HepG2 (cell line): ENCODE results near the gene RNF17. TPM values are rescaled to one million over a fixed set of nuclear protein-coding genes. Genes with fewer than 3 reads are reported as not detected.

ENCODE experiments used
- ATAC-seq: fragments of 200-7000 bp; cut with Tn5 transposase; 3 replicates; pipeline ENCODE4 v1.9.1; 2020; ENCODE audit warnings: mild to moderate bottlenecking, moderate library complexity
- BruUV-seq: library from RNA; stranded (reverse); fragments of 400-500 nt; replicated peaks from 2 replicates; lab custom pipeline; 2021; lab: Mats Ljungman, UMichigan
- CTCF ChIA-PET: fragments of 300-600 bp; formaldehyde crosslinking; extraction: SDS; loops from one replicate; lab custom pipeline; 2021; ENCODE audit warnings: low total read pairs, inconsistent platforms, low intra/inter-chr PET ratio; lab: Yijun Ruan, JAX
- POLR2A ChIA-PET: fragments of 350-600 bp; sonication (Branson Sonifier 250); formaldehyde crosslinking; loops from one replicate; lab custom pipeline; 2020; ENCODE audit warnings: antibody characterized with exemption, inconsistent platforms; lab: Yijun Ruan, JAX
- DNase-seq: peaks from one replicate; pipeline ENCODE4 v3.0.0-alpha.2; 2015; ENCODE audit warnings: low spot score
- FAIRE-seq: peaks from 3 replicates; lab custom pipeline; 2011; peaks lifted over from hg19 to GRCh38; lab: Jason Lieb, UNC
- H2AFZ ChIP-seq: one replicate; pipeline ENCODE4 v1.6.1; 2011; ENCODE audit warnings: low read length, inconsistent platforms
- H3K27ac ChIP-seq: fragments of 300-600 bp; 3 replicates; pipeline ENCODE4 v1.8.0; 2011; ENCODE audit warnings: mixed run types, mild to moderate bottlenecking, mixed read lengths, low read length, inconsistent platforms; ENCODE audit not compliant: insufficient read depth; ENCODE audit errors: extremely low read length
- H3K27me3 ChIP-seq, 2 experiments: fragments of 200-600 bp in 1 of 2; 2 replicates in 1 of 2; 3 replicates in 1 of 2; pipeline versions ENCODE4 v1.6.0 to v1.8.0; 2011; ENCODE audit warnings: low read length in 2 of 2, mild to moderate bottlenecking in 2 of 2, moderate library complexity in 2 of 2, inconsistent platforms in 1 of 2; ENCODE audit not compliant: insufficient read depth in 2 of 2, control insufficient read depth in 1 of 2
- H3K36me3 ChIP-seq, 2 experiments: fragments of 200-600 bp in 1 of 2; replicated peaks in 1 of 2; 2 replicates in 1 of 2; 3 replicates in 1 of 2; pipeline versions ENCODE4 v1.5.1 to v1.8.0; 2011; ENCODE audit warnings: low read length in 2 of 2, inconsistent platforms in 1 of 2; ENCODE audit not compliant: insufficient read depth in 2 of 2, control insufficient read depth in 1 of 2
- H3K4me1 ChIP-seq: 2 replicates; pipeline ENCODE4 v1.5.1; 2012; ENCODE audit warnings: low read length, inconsistent platforms; ENCODE audit not compliant: insufficient read depth
- H3K4me2 ChIP-seq: 2 replicates; pipeline ENCODE4 v1.6.0; 2011; ENCODE audit warnings: low read depth, low read length, inconsistent platforms
- H3K4me3 ChIP-seq, 3 experiments: fragments of 200-600 bp in 1 of 3; sonication (generic), shearing (Covaris generic) in 1 of 3; replicated peaks in 1 of 3; 2 replicates each; pipeline ENCODE4 v1.5.1; 2011 to 2016; ENCODE audit warnings: low read length in 3 of 3, inconsistent platforms in 2 of 3, low read depth in 2 of 3, mild to moderate bottlenecking in 2 of 3, control low read depth in 1 of 3, mixed read lengths in 1 of 3; ENCODE audit not compliant: insufficient read depth in 1 of 3
- H3K79me2 ChIP-seq: one replicate; pipeline ENCODE4 v1.6.1; 2011; ENCODE audit warnings: low read length, inconsistent platforms; ENCODE audit not compliant: insufficient read depth
- H3K9ac ChIP-seq: 2 replicates; pipeline ENCODE4 v1.6.0; 2011; ENCODE audit warnings: mild to moderate bottlenecking, low read depth, low read length, inconsistent platforms; ENCODE audit not compliant: insufficient read depth
- H3K9me3 ChIP-seq: 2 replicates; pipeline ENCODE4 v1.5.1; 2012; ENCODE audit warnings: mild to moderate bottlenecking, low read length
- H4K20me1 ChIP-seq: 2 replicates; pipeline ENCODE4 v1.6.0; 2011; ENCODE audit warnings: inconsistent platforms, mild to moderate bottlenecking, low read length, moderate library complexity; ENCODE audit not compliant: insufficient read depth
- HNF1B ChIP-seq: sonication (generic); formaldehyde crosslinking; IDR thresholded peaks from 2 replicates; pipeline ENCODE4 v1.5.1; 2020; ENCODE audit warnings: mild to moderate bottlenecking, moderate library complexity, missing genetic modification reagents
- HNRNPUL1 ChIP-seq: fragments of 200-400 bp; formaldehyde crosslinking; IDR thresholded peaks from 2 replicates; pipeline ENCODE4 v1.6.1; 2017; ENCODE audit warnings: low read depth, mild to moderate bottlenecking, low read length, moderate library complexity
- KDM5A ChIP-seq: fragments of 200-600 bp; sonication (generic); IDR thresholded peaks from 2 replicates; pipeline ENCODE4 v1.7.0; 2018; ENCODE audit warnings: antibody characterized with exemption, mild to moderate bottlenecking, low read length, borderline replicate concordance
- NBN ChIP-seq: fragments of 450-650 bp; conservative IDR thresholded peaks from 2 replicates; pipeline ENCODE4 v1.6.1; 2017
- NCOA5 ChIP-seq: sonication (generic); formaldehyde crosslinking; IDR thresholded peaks from 2 replicates; pipeline ENCODE4 v1.4.0; 2020; ENCODE audit warnings: missing genetic modification reagents
- PLSCR1 ChIP-seq: sonication (generic); formaldehyde crosslinking; IDR thresholded peaks from 2 replicates; pipeline ENCODE4 v1.5.0; 2020; ENCODE audit warnings: missing genetic modification reagents, mild to moderate bottlenecking, borderline replicate concordance
- RXRA ChIP-seq: sonication (generic); formaldehyde crosslinking; IDR thresholded peaks from 2 replicates; pipeline ENCODE4 v1.5.1; 2020; ENCODE audit warnings: missing genetic modification reagents
- TIGD3 ChIP-seq: sonication (generic); formaldehyde crosslinking; IDR thresholded peaks from 2 replicates; pipeline ENCODE4 v1.5.1; 2020; ENCODE audit warnings: mild to moderate bottlenecking, missing genetic modification reagents, borderline replicate concordance
- ZFP90 ChIP-seq: sonication (generic); formaldehyde crosslinking; IDR thresholded peaks from 2 replicates; pipeline ENCODE4 v1.8.0; 2022; ENCODE audit warnings: missing genetic modification reagents, mild to moderate bottlenecking, inconsistent platforms, borderline replicate concordance
- ZNF207 ChIP-seq: fragments of 450-650 bp; IDR thresholded peaks from 2 replicates; pipeline ENCODE4 v1.6.1; 2016; ENCODE audit warnings: antibody characterized with exemption, borderline replicate concordance
- ZNF512B ChIP-seq: sonication (generic); formaldehyde crosslinking; IDR thresholded peaks from 2 replicates; pipeline ENCODE4 v1.5.1; 2020; ENCODE audit warnings: missing genetic modification reagents, mild to moderate bottlenecking, borderline replicate concordance
- ZNF564 ChIP-seq: sonication (generic); formaldehyde crosslinking; IDR thresholded peaks from 2 replicates; pipeline ENCODE4 v1.8.1; 2023; ENCODE audit warnings: mild to moderate bottlenecking, missing genetic modification reagents
- ZNF577 ChIP-seq: sonication (generic); formaldehyde crosslinking; IDR thresholded peaks from 2 replicates; pipeline ENCODE4 v1.4.0; 2020; ENCODE audit warnings: mild to moderate bottlenecking, low read depth, missing genetic modification reagents, borderline replicate concordance
- ZNF7 ChIP-seq: IDR thresholded peaks from 2 replicates; pipeline ENCODE4 v1.6.1; 2016; ENCODE audit warnings: missing biosample characterization, missing genetic modification reagents
- ZNF766 ChIP-seq: sonication (generic); formaldehyde crosslinking; IDR thresholded peaks from 2 replicates; pipeline ENCODE4 v1.5.0; 2020; ENCODE audit warnings: missing genetic modification reagents, borderline replicate concordance
- ZNF850 ChIP-seq: sonication (generic); formaldehyde crosslinking; conservative IDR thresholded peaks from 2 replicates; pipeline ENCODE4 v1.9.0; 2021; ENCODE audit warnings: mild to moderate bottlenecking, missing genetic modification reagents
- WGBS: methylation state at CpG from one replicate; pipeline ENCODE4 v1.1.6; 2017; ENCODE audit warnings: low lambda C conversion rate; 5-methylcytosine and 5-hydroxymethylcytosine counted together
- in situ Hi-C: cut with HindIII; loops from 2 replicates; pipeline ENCODE4 v1.10.0; 2017; ENCODE audit warnings: low pct_unique_long_range_greater_than_20kb; ENCODE audit not compliant: extremely low pct_ligation_motif_present
- intact Hi-C: fragments of 100-400 bp; cut with micrococcal nuclease; formaldehyde crosslinking; loops from one replicate; pipeline ENCODE4 v1.10.0; 2022; ENCODE audit not compliant: unreplicated experiment
- polyA plus RNA-seq, 8 experiments: library from polyadenylated mRNA; depleted of rRNA in 3 of 8; stranded (reverse) in 7 of 8; unstranded in 1 of 8; fragments of >200 nt; fragmentation: Illumina TruSeq in 4 of 8; extraction: Trizol in 4 of 8; gene quantifications; 2 replicates each; pipeline versions ENCODE4 v1.2.1 to v1.2.3, GENCODE V29; 2011 to 2016; ENCODE audit warnings: low read depth in 4 of 8, missing spikeins in 1 of 8, mixed read lengths in 1 of 8; ENCODE audit not compliant: insufficient read depth in 1 of 8
- total RNA-seq, 5 experiments: library from RNA; depleted of rRNA; stranded (reverse); fragments of >200 nt; fragmentation: Illumina TruSeq; extraction: Trizol; gene quantifications; 2 replicates each; pipeline ENCODE4 v1.2.3, GENCODE V29; 2016; ENCODE audit warnings: low read depth in 1 of 5
- TF ChIP-seq, protein P1 (sequence below): sonication (generic); formaldehyde crosslinking; IDR thresholded peaks from 2 replicates; pipeline ENCODE4 v1.5.0; 2020; ENCODE audit warnings: mild to moderate bottlenecking, low read depth, missing genetic modification reagents, borderline replicate concordance

The RNF17 gene
- total and polyA plus RNA-seq, 2 of the 13 experiments (the other 11 are each of a cell fraction or from before 2014, with no cell fraction given), result not detected

GRCh38 chr13:24877531-24877930, 113.6 kb downstream of the RNF17 start (continued):
- no peak for TF ChIP-seq ZNF207
- no peak for TF ChIP-seq NBN
- TF ChIP-seq RXRA (CRISPR knock-in tag), result no peak

GRCh38 chr13:24878340-24878739, 114.4 kb downstream of the RNF17 start:
- ATAC-seq (peak; percentile 38; the same call in 1 of the 3 replicates), DNase-seq (no peak), FAIRE-seq (no peak)
- Histone ChIP-seq H3K36me3 (0 out of 5 replicates have a peak, but pooled peaks cover 0 to 2% of the 10 kb centered on the region in 2 experiments), H3K4me1 (peaks cover 6% of the 10 kb centered on the region; the same call in 1 of the 2 replicates), H3K9me3 (no peaks in the 10 kb centered on the region), H3K27me3 (no peaks in the 10 kb centered on the region), H3K79me2 (no peaks in the 10 kb centered on the region), H4K20me1 (no peaks in the 10 kb centered on the region), H3K4me2 (no peak overlapping the region), H3K4me3 (no peak overlapping the region), H3K9ac (no peak overlapping the region), H2AFZ (no peak overlapping the region), H3K27ac (no peak overlapping the region)
- no TSS peak for BruUV-seq
- ChIA-PET CTCF (no interaction called here), POLR2A (no interaction called here)
- in situ Hi-C loops, result no loop called here
- WGBS, result 37% methylated on average over 2 of the region's 2 CpGs
- intact Hi-C loops, result no loop called here
- TF ChIP-seq HNF1B (no peak), ZNF7 (CRISPR knock-in tag) (no peak), TIGD3 (CRISPR knock-in tag) (no peak), PLSCR1 (CRISPR knock-in tag) (no peak), ZFP90 (CRISPR knock-in tag) (no peak), ZNF577 (CRISPR knock-in tag) (no peak), ZNF512B (CRISPR knock-in tag) (no peak), ZNF766 (CRISPR knock-in tag) (no peak), HNRNPUL1 (no peak), ZNF564 (CRISPR knock-in tag) (no peak), NCOA5 (CRISPR knock-in tag) (no peak), ZNF850 (CRISPR knock-in tag) (no peak), KDM5A (no peak)
- TF ChIP-seq, protein P1, sequence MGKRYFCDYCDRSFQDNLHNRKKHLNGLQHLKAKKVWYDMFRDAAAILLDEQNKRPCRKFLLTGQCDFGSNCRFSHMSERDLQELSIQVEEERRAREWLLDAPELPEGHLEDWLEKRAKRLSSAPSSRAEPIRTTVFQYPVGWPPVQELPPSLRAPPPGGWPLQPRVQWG (CRISPR knock-in tag), result no peak
